K562 (cell line): Measurements from ENCODE around the gene ZNF385C. TPM values are rescaled to one million over a fixed set of nuclear protein-coding genes. Genes with fewer than 3 reads are reported as not detected.

ENCODE experiments used
- ATAC-seq: fragments of 200-7000 bp; cut with Tn5 transposase; 3 replicates; pipeline ENCODE4 v1.9.1; 2020; ENCODE audit warnings: moderate library complexity
- BruUV-seq: library from RNA; stranded (reverse); fragments of 400-500 nt; replicated peaks from 2 replicates; lab custom pipeline; 2021; lab: Mats Ljungman, UMichigan
- CTCF ChIA-PET: fragments of 300-600 bp; formaldehyde crosslinking; extraction: SDS; loops from one replicate; lab custom pipeline; 2021; ENCODE audit warnings: low intra/inter-chr PET ratio; lab: Yijun Ruan, JAX
- POLR2A ChIA-PET: fragments of 300-600, 350-650 bp; sonication (Branson Sonifier 250); formaldehyde crosslinking; extraction: SDS; loops from one replicate; lab custom pipeline; 2021; ENCODE audit warnings: antibody characterized with exemption, inconsistent platforms; lab: Yijun Ruan, JAX
- DNase-seq, 4 experiments: peaks; one replicate each; pipeline versions ENCODE4 v3.0.0 to v3.0.0-alpha.2; 2011 to 2018; ENCODE audit warnings: low spot score in 3 of 4, mixed read lengths in 3 of 4; ENCODE audit errors: extremely low read depth in 1 of 4
- FAIRE-seq: peaks from 2 replicates; lab custom pipeline; 2011; peaks lifted over from hg19 to GRCh38; lab: Jason Lieb, UNC
- H2AFZ ChIP-seq: 2 replicates; pipeline ENCODE4 v1.6.0; 2011; ENCODE audit warnings: low read depth, low read length, control low read depth, inconsistent platforms
- H3K27ac ChIP-seq: fragments of 200-600 bp; 3 replicates; pipeline ENCODE4 v1.8.0; 2011; ENCODE audit warnings: low read depth, mild to moderate bottlenecking, control low read depth, inconsistent platforms, low read length, moderate library complexity, mixed read lengths; ENCODE audit errors: extremely low read depth
- H3K27me3 ChIP-seq, 2 experiments: fragments of 300-600 bp in 1 of 2; 2 replicates in 1 of 2; 3 replicates in 1 of 2; pipeline versions ENCODE4 v1.6.0 to v1.8.0; 2011; ENCODE audit warnings: inconsistent platforms in 2 of 2, low read length in 2 of 2, mild to moderate bottlenecking in 1 of 2, mixed read lengths in 1 of 2, moderate library complexity in 1 of 2; ENCODE audit not compliant: control insufficient read depth in 2 of 2, insufficient read depth in 2 of 2
- H3K36me3 ChIP-seq: fragments of 300-600 bp; 3 replicates; pipeline ENCODE4 v1.8.0; 2011; ENCODE audit warnings: mild to moderate bottlenecking, low read length, inconsistent platforms; ENCODE audit not compliant: control insufficient read depth, insufficient read depth
- H3K4me1 ChIP-seq, 2 experiments: fragments of 200-600 bp in 1 of 2; replicated peaks in 1 of 2; 2 replicates in 1 of 2; 3 replicates in 1 of 2; pipeline versions ENCODE4 v1.5.1 to v1.8.0; 2011; ENCODE audit warnings: inconsistent platforms in 2 of 2, low read length in 2 of 2, mild to moderate bottlenecking in 1 of 2, mixed read lengths in 1 of 2, moderate library complexity in 1 of 2; ENCODE audit not compliant: control insufficient read depth in 2 of 2, insufficient read depth in 2 of 2
- H3K4me2 ChIP-seq: 2 replicates; pipeline ENCODE4 v1.6.1; 2011; ENCODE audit warnings: low read length, control low read depth, inconsistent platforms, mixed read lengths; ENCODE audit not compliant: insufficient read depth
- H3K4me3 ChIP-seq: fragments of 200-600 bp; sonication (generic), shearing (Covaris generic); 2 replicates; pipeline ENCODE4 v1.5.1; 2016; ENCODE audit warnings: control low read depth, inconsistent platforms
- H3K79me2 ChIP-seq: fragments of 200-600 bp; 3 replicates; pipeline ENCODE4 v1.8.0; 2011; ENCODE audit warnings: low read length, inconsistent platforms; ENCODE audit not compliant: control insufficient read depth, insufficient read depth
- H3K9ac ChIP-seq, 2 experiments: 2 replicates each; pipeline versions ENCODE4 v1.6.0 to v1.6.1; 2011; ENCODE audit warnings: low read depth in 2 of 2, low read length in 2 of 2, control low read depth in 1 of 2, inconsistent platforms in 1 of 2, mild to moderate bottlenecking in 1 of 2, mixed read lengths in 1 of 2; ENCODE audit not compliant: insufficient read depth in 1 of 2
- H3K9me1 ChIP-seq: one replicate; pipeline ENCODE4 v1.6.0; 2011; ENCODE audit warnings: inconsistent platforms, mild to moderate bottlenecking, low read length, moderate library complexity; ENCODE audit not compliant: control insufficient read depth, insufficient read depth
- H3K9me3 ChIP-seq: replicated peaks from 2 replicates; pipeline ENCODE4 v1.5.1; 2011; ENCODE audit warnings: low read depth, low read length, inconsistent platforms; ENCODE audit not compliant: control insufficient read depth, insufficient read depth
- H4K20me1 ChIP-seq: replicated peaks from 2 replicates; pipeline ENCODE4 v1.6.1; 2011; ENCODE audit warnings: low read length, inconsistent platforms, mixed read lengths; ENCODE audit not compliant: control insufficient read depth, insufficient read depth
- CHCHD3 ChIP-seq: fragments of 250-450 bp; sonication (Bioruptor Pico); IDR thresholded peaks from 2 replicates; pipeline ENCODE4 v2.1.2; 2022; ENCODE audit warnings: mild to moderate bottlenecking
- DMBX1 ChIP-seq: fragments of 250-450 bp; sonication (Bioruptor Pico); IDR thresholded peaks from 2 replicates; pipeline ENCODE4 v1.8.0; 2022; ENCODE audit warnings: inconsistent platforms, mild to moderate bottlenecking, moderate library complexity, borderline replicate concordance
- FOXK1 ChIP-seq: sonication (generic); formaldehyde crosslinking; IDR thresholded peaks from 2 replicates; pipeline ENCODE4 v1.8.0; 2022; ENCODE audit warnings: missing genetic modification reagents, mild to moderate bottlenecking, borderline replicate concordance
- HDAC8 ChIP-seq: fragments of 450-650 bp; IDR thresholded peaks from 2 replicates; pipeline ENCODE4 v1.6.1; 2016; ENCODE audit warnings: mild to moderate bottlenecking, missing genetic modification characterization, moderate library complexity, missing compliant biosample characterization
- JUND ChIP-seq, 2 experiments: IDR thresholded peaks; 2 replicates in 1 of 2; 3 replicates in 1 of 2; pipeline ENCODE4 v1.6.1; 2011; ENCODE audit warnings: borderline replicate concordance in 2 of 2, low read depth in 2 of 2, low read length in 2 of 2, improper control_type of control experiment in 1 of 2, missing biosample characterization in 1 of 2, missing genetic modification characterization in 1 of 2, missing genetic modification reagents in 1 of 2
- KLF6 ChIP-seq: fragments of 250-450 bp; sonication (Bioruptor Pico); IDR thresholded peaks from 2 replicates; pipeline ENCODE4 v1.4.0; 2020; ENCODE audit warnings: mild to moderate bottlenecking, moderate library complexity, borderline replicate concordance
- MCM5 ChIP-seq: fragments of 450-650 bp; IDR thresholded peaks from 2 replicates; pipeline ENCODE4 v1.6.1; 2016; ENCODE audit warnings: low read depth
- MTF1 ChIP-seq: fragments of 250-450 bp; sonication (Bioruptor Pico); IDR thresholded peaks from 2 replicates; pipeline ENCODE4 v1.9.0; 2021; ENCODE audit warnings: moderate library complexity, mild to moderate bottlenecking, inconsistent platforms, borderline replicate concordance
- SIN3A ChIP-seq, 2 experiments: fragments of 150-350 bp in 1 of 2; IDR thresholded peaks; 2 replicates each; pipeline ENCODE4 v1.6.1; 2011 to 2016; ENCODE audit warnings: borderline replicate concordance in 2 of 2, low read depth in 2 of 2, low read length in 2 of 2, mild to moderate bottlenecking in 2 of 2, moderate library complexity in 2 of 2; ENCODE audit not compliant: control insufficient read depth in 1 of 2
- WHSC1 ChIP-seq: IDR thresholded peaks from one replicate; pipeline ENCODE4 v1.6.1; 2012; ENCODE audit warnings: low read length, control low read depth, inconsistent platforms
- ZNF140 ChIP-seq: fragments of 250-450 bp; sonication (Bioruptor Pico); IDR thresholded peaks from 2 replicates; pipeline ENCODE4 v1.8.0; 2021; ENCODE audit warnings: moderate library complexity, mild to moderate bottlenecking, inconsistent platforms
- ZNF146 ChIP-seq: IDR thresholded peaks from one replicate; pipeline ENCODE4 v1.6.1; 2018; ENCODE audit warnings: missing compliant biosample characterization; ENCODE audit not compliant: unreplicated experiment
- ZNF239 ChIP-seq: fragments of 250-450 bp; sonication (Bioruptor Pico); IDR thresholded peaks from 2 replicates; pipeline ENCODE4 v1.4.0; 2020; ENCODE audit warnings: mild to moderate bottlenecking
- ZNF695 ChIP-seq: fragments of 450-650 bp; formaldehyde crosslinking; IDR thresholded peaks from 2 replicates; pipeline ENCODE4 v1.4.0; 2020; ENCODE audit warnings: mild to moderate bottlenecking, moderate library complexity
- ZSCAN32 ChIP-seq: fragments of 450-650 bp; formaldehyde crosslinking; IDR thresholded peaks from 2 replicates; pipeline ENCODE4 v1.4.0; 2020; ENCODE audit warnings: mild to moderate bottlenecking, moderate library complexity
- WGBS: fragments of 100-300 bp; shearing (Covaris generic); methylation state at CpG from one replicate; pipeline ENCODE4 v1.1.6; 2016; ENCODE audit warnings: low coverage, mixed read lengths; ENCODE audit not compliant: insufficient coverage; ENCODE audit errors: missing lambda C conversion rate; 5-methylcytosine and 5-hydroxymethylcytosine counted together
- in situ Hi-C: fragments of 300-500 bp; cut with MboI; formaldehyde crosslinking; loops from 4 replicates; pipeline ENCODE4 v1.15.0; 2018; ENCODE audit warnings: inconsistent platforms, mixed read lengths
- intact Hi-C: fragments of 100-400 bp; cut with micrococcal nuclease; formaldehyde crosslinking; loops from 2 replicates; pipeline ENCODE4 v1.14.2; 2022
- polyA plus RNA-seq, 8 experiments: library from polyadenylated mRNA; depleted of rRNA in 4 of 8; stranded (reverse) in 5 of 8; unstranded in 3 of 8; fragments of >200 nt; fragmentation: Nextera tagmentation in 2 of 8; fragmentation: Illumina TruSeq in 1 of 8; extraction: Ambion mirVana in 2 of 8; extraction: Trizol in 1 of 8; gene quantifications; 2 replicates each; pipeline versions ENCODE4 v1.2.1 to v1.2.3, GENCODE V29; 2011 to 2014; ENCODE audit warnings: inconsistent platforms in 1 of 8, missing spikeins in 1 of 8
- total RNA-seq, 7 experiments: library from RNA; depleted of rRNA in 6 of 7; stranded (reverse); fragments of >200 nt in 6 of 7; fragmentation: Illumina TruSeq in 2 of 7; extraction: Trizol in 2 of 7; gene quantifications; 2 replicates each; pipeline versions ENCODE4 v1.2.1 to v1.2.3, GENCODE V29; 2011 to 2021; ENCODE audit warnings: low replicate concordance in 1 of 7
- TF ChIP-seq, protein P1 (sequence below): sonication (generic); formaldehyde crosslinking; IDR thresholded peaks from 2 replicates; pipeline ENCODE4 v1.8.1; 2023; ENCODE audit warnings: mild to moderate bottlenecking, missing genetic modification reagents, moderate library complexity

The ZNF385C gene
- total and polyA plus RNA-seq, 9 of the 15 experiments (the other 6 are each of a cell fraction or from before 2014, with no cell fraction given), result 0.03 to 0.35 (median 0.18) TPM; not detected in 1

DNA sequence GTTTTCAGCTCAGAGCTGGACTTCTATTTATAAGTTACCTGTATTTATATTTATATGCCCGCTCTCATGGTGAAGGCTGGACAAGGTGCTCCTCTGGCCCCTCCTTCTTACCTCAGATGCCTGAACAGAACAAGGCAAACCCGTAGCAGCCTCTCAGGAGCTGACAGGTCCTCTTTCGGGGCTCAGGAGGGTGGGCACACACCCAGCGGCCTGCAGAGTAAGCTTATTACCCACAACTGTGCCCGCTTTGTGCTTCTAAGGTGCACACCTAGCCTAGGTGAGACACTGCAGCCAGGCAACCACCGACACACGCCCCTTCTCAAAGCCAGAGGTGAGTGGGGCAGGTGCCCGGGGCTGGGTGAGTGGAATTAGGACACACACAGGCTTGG, 73.1 kb downstream of the ZNF385C start (continued):
- TF ChIP-seq HDAC8 (tag), result no peak
- no peak for TF ChIP-seq ZNF695 (CRISPR knock-in tag)

DNA sequence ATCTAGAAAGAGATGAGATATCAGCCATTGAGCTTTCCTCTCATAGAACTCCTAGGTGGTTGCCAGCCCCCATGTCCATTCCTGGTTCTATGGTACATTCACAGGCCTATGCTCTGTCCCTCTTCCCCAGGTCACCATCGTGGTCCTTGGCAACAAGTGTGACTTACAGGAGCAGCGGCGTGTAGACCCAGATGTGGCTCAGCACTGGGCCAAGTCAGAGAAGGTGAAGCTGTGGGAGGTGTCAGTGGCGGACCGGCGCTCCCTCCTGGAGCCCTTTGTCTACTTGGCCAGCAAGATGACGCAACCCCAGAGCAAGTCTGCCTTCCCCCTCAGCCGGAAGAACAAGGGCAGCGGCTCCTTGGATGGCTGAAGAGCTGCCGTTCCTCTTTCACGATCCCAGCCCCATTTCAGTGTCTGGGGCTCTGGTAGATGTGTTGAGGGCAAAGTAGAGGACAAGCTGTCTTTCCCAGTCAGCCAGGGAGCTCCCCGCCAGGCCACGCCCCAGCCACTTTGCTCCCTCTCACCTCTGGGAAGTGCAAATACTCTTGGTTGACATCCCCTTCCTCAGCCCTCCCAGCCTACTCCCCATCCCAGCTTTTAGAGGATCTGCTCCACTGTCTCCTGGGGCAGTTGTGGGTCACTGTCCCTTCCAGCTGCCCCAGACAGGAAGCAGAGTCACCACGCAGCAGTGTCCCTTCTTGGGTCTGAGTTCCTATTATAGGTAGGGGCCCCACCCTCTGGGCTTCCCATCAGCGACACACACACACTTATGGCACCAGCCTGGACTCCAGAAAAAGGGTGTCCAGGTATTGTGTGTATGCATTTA, 74.5 kb downstream of the ZNF385C start:
- no peaks in the 10 kb centered on the region for H3K9me1 ChIP-seq
- peak; percentile 81 for FAIRE-seq
- H3K27ac ChIP-seq, result peak overlapping the region; percentile 84
- ChIA-PET POLR2A (interaction anchor here (0.6 to 1.3 kb wide), 13 partner anchors 10 to 402 kb away, joined by 3 to 5 read pairs (median 3); partner anchors contain the start of gene GHDC), CTCF (interaction anchor here (0.9 to 2.3 kb wide), 3 partner anchors 89 to 158 kb away, joined by 3 to 23 read pairs (median 3); partner anchors contain the start of gene DHX58)
- no peaks in the 10 kb centered on the region for H3K27me3 ChIP-seq
- no peaks in the 10 kb centered on the region for H4K20me1 ChIP-seq
- H3K4me2 ChIP-seq, result peak overlapping the region; percentile 71
- BruUV-seq, result no TSS peak
- H2AFZ ChIP-seq, result peak overlapping the region; percentile 25; the same call in 1 of the 2 replicates
- peak overlapping the region; percentile 73 to 80 for H3K9ac ChIP-seq
- H3K79me2 ChIP-seq, result peaks cover 16% of the 10 kb centered on the region
- ATAC-seq, result peak; percentile 73
- H3K4me1 ChIP-seq, result peaks cover 45 to 56% of the 10 kb centered on the region in 2 experiments
- in situ Hi-C loops (no loop called here), intact Hi-C loops (loop anchor here (2.0 to 5.0 kb wide), 2 partner anchors 93 to 294 kb away; no protein-coding TSS in a partner anchor)
- 14% methylated on average over 15 of the region's 15 CpGs for WGBS
- DNase-seq, result peak in 3 of 4 experiments; percentile 45 to 86 (median 76)
- H3K4me3 ChIP-seq, result no peak overlapping the region
- no peaks in the 10 kb centered on the region for H3K9me3 ChIP-seq
- H3K36me3 ChIP-seq, result peaks cover 34% of the 10 kb centered on the region
- no peak for TF ChIP-seq ZNF140 (CRISPR knock-in tag)
- TF ChIP-seq, protein P1, sequence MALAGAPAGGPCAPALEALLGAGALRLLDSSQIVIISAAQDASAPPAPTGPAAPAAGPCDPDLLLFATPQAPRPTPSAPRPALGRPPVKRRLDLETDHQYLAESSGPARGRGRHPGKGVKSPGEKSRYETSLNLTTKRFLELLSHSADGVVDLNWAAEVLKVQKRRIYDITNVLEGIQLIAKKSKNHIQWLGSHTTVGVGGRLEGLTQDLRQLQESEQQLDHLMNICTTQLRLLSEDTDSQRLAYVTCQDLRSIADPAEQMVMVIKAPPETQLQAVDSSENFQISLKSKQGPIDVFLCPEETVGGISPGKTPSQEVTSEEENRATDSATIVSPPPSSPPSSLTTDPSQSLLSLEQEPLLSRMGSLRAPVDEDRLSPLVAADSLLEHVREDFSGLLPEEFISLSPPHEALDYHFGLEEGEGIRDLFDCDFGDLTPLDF (CRISPR knock-in tag), result no peak
- TF ChIP-seq ZNF239, result peak; percentile 78
- TF ChIP-seq CHCHD3 (CRISPR knock-in tag), result no peak
- peak; percentile 93 for TF ChIP-seq ZSCAN32 (CRISPR knock-in tag)
- TF ChIP-seq SIN3A (IDR thresholded peaks at IDR 0.05; ENCODE audit: borderline replicate concordance in 2 of 2, control insufficient read depth in 1 of 2, low read depth in 2 of 2, low read length in 2 of 2), result no peak
- TF ChIP-seq WHSC1, result no peak
- TF ChIP-seq KLF6 (CRISPR knock-in tag), result peak; percentile 70; the same call in 1 of the 2 replicates
- TF ChIP-seq FOXK1, result no peak
- TF ChIP-seq DMBX1 (CRISPR knock-in tag), result peak; percentile 96
- TF ChIP-seq JUND (IDR thresholded peaks at IDR 0.05; ENCODE audit: borderline replicate concordance, low read depth, low read length), result peak; percentile 97
- peak; percentile 78; the same call in 1 of the 3 replicates for TF ChIP-seq JUND (tag; IDR thresholded peaks at IDR 0.05; ENCODE audit: borderline replicate concordance, low read depth, low read length)
- no peak for TF ChIP-seq ZNF146 (CRISPR knock-in tag)
- TF ChIP-seq MCM5, result no peak
- TF ChIP-seq MTF1 (CRISPR knock-in tag), result no peak
